ENCODE measurements around the gene LRRN2. TPM values are rescaled to one million over a fixed set of nuclear protein-coding genes. Genes with fewer than 3 reads are reported as not detected.

Gene LRRN2
- total RNA-seq, 3 donors from 2014 or later, result not detected

- Mint-ChIP-seq H3K4me3 (no peak overlapping the region), H3K27me3 (ENCODE audit: low read depth) (peaks cover 14% of the 10 kb centered on the region), H3K4me1 (ENCODE audit: low read depth) (no peaks in the 10 kb centered on the region), H3K9me3 (no peaks in the 10 kb centered on the region), H3K36me3 (ENCODE audit: insufficient read depth) (no peaks in the 10 kb centered on the region)
- ATAC-seq (no peak), DNase-seq (no peak)
Observed at GRCh38 chr1:204721373-204722055, 36.0 kb upstream of the LRRN2 start.

GRCh38 chr1:204716660-204717059 is 31.1 kb upstream of the LRRN2 start:
- H3K4me3 Mint-ChIP-seq, result no peak overlapping the region
- no peaks in the 10 kb centered on the region for H3K9me3 Mint-ChIP-seq
- H3K36me3 Mint-ChIP-seq (ENCODE audit: insufficient read depth), result no peaks in the 10 kb centered on the region
- ATAC-seq, result no peak
- H3K27me3 Mint-ChIP-seq (ENCODE audit: low read depth), result peaks cover 21% of the 10 kb centered on the region
- no peak for DNase-seq
- H3K4me1 Mint-ChIP-seq (ENCODE audit: low read depth), result no peaks in the 10 kb centered on the region

- H3K4me1 Mint-ChIP-seq (ENCODE audit: low read depth), result no peaks in the 10 kb centered on the region
Observed at GRCh38 chr1:204714861-204715511, 29.4 kb upstream of the LRRN2 start.

GRCh38 chr1:204714194-204714860 is 28.8 kb upstream of the LRRN2 start:
- H3K4me3 Mint-ChIP-seq, result no peak overlapping the region

More at GRCh38 chr1:204714861-204715511, 29.4 kb upstream of the LRRN2 start:
- no peaks in the 10 kb centered on the region for H3K9me3 Mint-ChIP-seq
- DNase-seq, result no peak
- H3K4me3 Mint-ChIP-seq, result no peak overlapping the region
- ATAC-seq, result no peak
- H3K36me3 Mint-ChIP-seq (ENCODE audit: insufficient read depth), result no peaks in the 10 kb centered on the region
- H3K27me3 Mint-ChIP-seq (ENCODE audit: low read depth), result peaks cover 26% of the 10 kb centered on the region

GRCh38 chr1:204713541-204713940 is 28.0 kb upstream of the LRRN2 start:
- H3K4me1 Mint-ChIP-seq (ENCODE audit: low read depth), result no peaks in the 10 kb centered on the region
- no peaks in the 10 kb centered on the region for H3K9me3 Mint-ChIP-seq
- no peak for DNase-seq
- no peak for ATAC-seq
- H3K4me3 Mint-ChIP-seq, result no peak overlapping the region
- peaks cover 25% of the 10 kb centered on the region for H3K27me3 Mint-ChIP-seq (ENCODE audit: low read depth)
- H3K36me3 Mint-ChIP-seq (ENCODE audit: insufficient read depth), result no peaks in the 10 kb centered on the region

More at GRCh38 chr1:204714194-204714860, 28.8 kb upstream of the LRRN2 start:
- ATAC-seq, result no peak
- DNase-seq, result no peak
- Mint-ChIP-seq H3K9me3 (no peaks in the 10 kb centered on the region), H3K27me3 (ENCODE audit: low read depth) (peaks cover 25% of the 10 kb centered on the region), H3K4me1 (ENCODE audit: low read depth) (no peaks in the 10 kb centered on the region), H3K36me3 (ENCODE audit: insufficient read depth) (no peaks in the 10 kb centered on the region)

- Mint-ChIP-seq H3K4me1 (ENCODE audit: low read depth) (peaks cover under 1% of the 10 kb centered on the region), H3K9me3 (no peaks in the 10 kb centered on the region), H3K27me3 (ENCODE audit: low read depth) (peaks cover 25% of the 10 kb centered on the region), H3K4me3 (no peak overlapping the region), H3K36me3 (ENCODE audit: insufficient read depth) (no peaks in the 10 kb centered on the region)
- ATAC-seq, result no peak
- no peak for DNase-seq
Observed at GRCh38 chr1:204712708-204713430, 27.3 kb upstream of the LRRN2 start.

GRCh38 chr1:204711947-204712701 is 26.6 kb upstream of the LRRN2 start:
- Mint-ChIP-seq H3K4me3 (no peak overlapping the region), H3K27me3 (ENCODE audit: low read depth) (peaks cover 27% of the 10 kb centered on the region), H3K36me3 (ENCODE audit: insufficient read depth) (no peaks in the 10 kb centered on the region), H3K4me1 (ENCODE audit: low read depth) (peaks cover 3% of the 10 kb centered on the region), H3K9me3 (no peaks in the 10 kb centered on the region)
- DNase-seq, result no peak
- ATAC-seq, result no peak

GRCh38 chr1:204711103-204711946 is 25.8 kb upstream of the LRRN2 start:
- ATAC-seq (no peak), DNase-seq (no peak)
- H3K4me3 Mint-ChIP-seq, result no peak overlapping the region
- peaks cover 11% of the 10 kb centered on the region for H3K4me1 Mint-ChIP-seq (ENCODE audit: low read depth)
- no peaks in the 10 kb centered on the region for H3K9me3 Mint-ChIP-seq
- H3K27me3 Mint-ChIP-seq (ENCODE audit: low read depth), result peaks cover 27% of the 10 kb centered on the region
- H3K36me3 Mint-ChIP-seq (ENCODE audit: insufficient read depth), result no peaks in the 10 kb centered on the region

- H3K4me3 Mint-ChIP-seq, result no peak overlapping the region
- no peaks in the 10 kb centered on the region for H3K9me3 Mint-ChIP-seq
- H3K27me3 Mint-ChIP-seq (ENCODE audit: low read depth), result peaks cover 27% of the 10 kb centered on the region
- ATAC-seq, result no peak
- H3K4me1 Mint-ChIP-seq (ENCODE audit: low read depth), result peaks cover 15% of the 10 kb centered on the region
- DNase-seq, result no peak
- H3K36me3 Mint-ChIP-seq (ENCODE audit: insufficient read depth), result no peaks in the 10 kb centered on the region
Observed at GRCh38 chr1:204709960-204710912, 24.7 kb upstream of the LRRN2 start.

- Mint-ChIP-seq H3K36me3 (ENCODE audit: insufficient read depth) (no peaks in the 10 kb centered on the region), H3K9me3 (no peaks in the 10 kb centered on the region), H3K4me3 (no peak overlapping the region), H3K4me1 (ENCODE audit: low read depth) (peaks cover 15% of the 10 kb centered on the region), H3K27me3 (ENCODE audit: low read depth) (peaks cover 25% of the 10 kb centered on the region)
- DNase-seq, result no peak
- ATAC-seq, result no peak
Observed at GRCh38 chr1:204709021-204709420, 23.5 kb upstream of the LRRN2 start.

GRCh38 chr1:204706838-204707509 is 21.4 kb upstream of the LRRN2 start:
- no peak for ATAC-seq
- no peak overlapping the region for H3K4me3 Mint-ChIP-seq
- peaks cover 15% of the 10 kb centered on the region for H3K4me1 Mint-ChIP-seq (ENCODE audit: low read depth)
- no peaks in the 10 kb centered on the region for H3K9me3 Mint-ChIP-seq
- no peak for DNase-seq
- no peaks in the 10 kb centered on the region for H3K36me3 Mint-ChIP-seq (ENCODE audit: insufficient read depth)
- peaks cover 11% of the 10 kb centered on the region for H3K27me3 Mint-ChIP-seq (ENCODE audit: low read depth)
